ENCODE results near the gene MALRD1.

The MALRD1 gene

GRCh38 chr10:19654576-19654975 lies 606.0 kb downstream of the MALRD1 start:
- no peak for DNase-seq (ENCODE audit: low read depth)

DNA sequence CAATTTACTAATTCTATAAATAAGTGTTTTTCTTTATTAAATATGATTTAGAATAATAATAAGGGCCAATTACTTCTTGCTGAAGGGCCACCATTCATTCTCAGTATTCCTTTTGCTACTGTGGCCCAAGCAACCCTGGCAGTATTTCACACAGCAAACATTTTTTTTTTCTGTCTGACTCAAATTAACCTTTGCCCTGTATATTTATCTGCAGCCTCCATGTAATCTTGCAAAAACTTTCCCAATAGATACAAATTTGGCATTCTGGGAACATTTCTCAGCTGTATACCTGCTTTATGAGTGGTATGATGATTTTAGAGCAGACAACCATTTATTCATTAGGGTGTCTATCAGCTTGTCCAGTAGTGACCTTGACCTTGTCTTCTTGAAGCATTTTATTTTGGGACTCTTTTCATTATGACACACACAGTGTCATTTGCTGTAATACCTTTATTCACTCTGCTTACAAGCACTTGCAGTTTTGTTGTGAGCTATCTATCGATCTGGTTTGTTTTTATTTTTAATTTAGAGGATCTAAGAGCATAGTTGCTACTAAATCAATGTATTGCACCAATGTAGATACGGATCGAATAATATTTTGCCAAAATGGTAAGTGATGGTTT lies 607.9 kb downstream of the MALRD1 start:
- DNase-seq (ENCODE audit: low read depth) = no peak

GRCh38 chr10:19658131-19658530 lies 609.5 kb downstream of the MALRD1 start:
- DNase-seq (ENCODE audit: low read depth) = no peak

DNA sequence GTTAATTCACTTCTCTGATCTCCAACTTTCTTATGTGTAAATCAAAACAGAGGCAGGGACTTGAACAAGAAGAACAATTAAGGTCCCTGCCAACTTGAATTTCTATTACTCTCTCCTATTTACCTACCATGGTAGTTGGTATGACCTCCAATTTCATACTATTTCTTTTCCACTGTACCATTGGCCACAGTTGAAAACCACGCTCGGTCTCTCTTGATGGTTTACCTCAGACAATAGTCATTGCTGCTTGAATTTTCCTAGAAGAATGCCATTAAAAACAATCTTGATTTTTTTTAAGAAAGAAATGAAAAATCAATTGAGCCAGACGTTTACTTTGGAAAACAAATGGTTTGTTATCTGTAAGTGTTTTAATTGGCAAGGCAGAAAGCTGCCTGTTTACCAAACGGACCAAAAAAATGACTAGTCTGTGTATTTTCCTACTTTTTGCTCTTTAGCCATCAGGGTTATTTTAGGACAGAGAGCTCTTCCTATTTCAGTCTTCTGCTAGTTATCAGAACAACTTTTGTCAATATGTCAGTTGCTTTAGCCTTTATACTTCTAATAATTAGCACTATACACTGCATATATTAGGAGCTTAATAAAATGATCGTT lies 610.1 kb downstream of the MALRD1 start:
- no peak for DNase-seq (ENCODE audit: low read depth)

GRCh38 chr10:19659920-19660655 lies 611.5 kb downstream of the MALRD1 start:
- no peak for DNase-seq (ENCODE audit: low read depth)

- no peak for DNase-seq (ENCODE audit: low read depth)
Observed at GRCh38 chr10:19663344-19663743, 614.7 kb downstream of the MALRD1 start.

DNA sequence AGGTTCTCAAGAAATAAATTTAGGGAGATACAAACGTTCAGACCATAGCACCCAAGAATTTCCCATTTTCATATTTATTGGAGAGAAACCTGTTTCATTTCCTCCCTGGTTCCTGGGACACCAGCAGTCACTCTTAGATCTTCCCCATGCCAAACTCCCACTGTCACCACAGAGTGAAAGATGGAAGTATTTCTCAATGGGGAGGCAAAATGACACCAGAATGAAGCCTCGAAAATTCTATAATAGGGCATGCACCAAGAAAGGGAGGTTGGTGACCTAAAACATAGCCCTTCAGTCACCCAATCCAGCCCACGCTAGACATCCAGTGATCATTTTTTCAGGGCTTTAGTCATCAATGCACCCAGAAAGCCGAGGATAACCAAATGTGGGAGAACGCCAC lies 619.5 kb downstream of the MALRD1 start:
- no peak for DNase-seq (ENCODE audit: low read depth)

- no peak for DNase-seq (ENCODE audit: low read depth)
Observed at GRCh38 chr10:19676063-19676462, 627.5 kb downstream of the MALRD1 start.

DNA sequence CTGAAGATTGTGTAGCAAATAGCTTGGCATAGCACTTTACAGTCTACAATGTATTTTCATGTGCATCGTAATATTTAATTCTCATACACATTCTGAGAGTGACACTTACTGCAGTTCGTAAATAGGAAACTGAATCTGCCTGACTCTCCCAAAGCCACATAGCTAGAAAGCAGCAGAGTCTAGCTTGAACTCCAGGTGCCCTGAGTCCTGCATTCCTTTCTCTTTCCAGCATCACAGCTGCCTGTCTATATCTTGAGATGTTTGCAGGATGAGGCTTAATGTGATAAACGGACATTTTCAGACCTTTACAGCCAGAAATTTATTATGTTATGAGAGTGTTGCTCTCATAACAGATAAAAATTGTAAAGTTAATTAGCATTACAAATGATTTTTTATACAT lies 634.8 kb downstream of the MALRD1 start:
- no peak for DNase-seq (ENCODE audit: low read depth)

DNA sequence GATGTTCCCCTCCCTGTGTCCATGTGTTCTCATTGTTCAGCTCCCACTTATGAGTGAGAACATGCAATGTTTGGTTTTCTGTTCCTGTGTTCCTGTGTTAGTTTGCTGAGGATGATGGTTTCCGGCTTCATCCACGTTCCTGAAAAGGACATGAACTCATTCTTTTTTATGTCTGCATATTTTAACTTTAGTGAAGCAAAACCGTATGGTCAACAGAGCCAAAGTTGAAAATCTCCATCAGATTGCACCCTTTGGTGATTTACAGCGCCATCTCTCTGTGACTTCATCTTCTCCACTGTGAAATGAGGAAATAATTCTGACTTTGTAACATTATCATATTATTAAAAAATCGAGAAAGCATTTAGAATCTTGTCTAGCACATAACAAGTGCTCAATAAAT lies 635.4 kb downstream of the MALRD1 start:
- DNase-seq (ENCODE audit: low read depth) = no peak

DNA sequence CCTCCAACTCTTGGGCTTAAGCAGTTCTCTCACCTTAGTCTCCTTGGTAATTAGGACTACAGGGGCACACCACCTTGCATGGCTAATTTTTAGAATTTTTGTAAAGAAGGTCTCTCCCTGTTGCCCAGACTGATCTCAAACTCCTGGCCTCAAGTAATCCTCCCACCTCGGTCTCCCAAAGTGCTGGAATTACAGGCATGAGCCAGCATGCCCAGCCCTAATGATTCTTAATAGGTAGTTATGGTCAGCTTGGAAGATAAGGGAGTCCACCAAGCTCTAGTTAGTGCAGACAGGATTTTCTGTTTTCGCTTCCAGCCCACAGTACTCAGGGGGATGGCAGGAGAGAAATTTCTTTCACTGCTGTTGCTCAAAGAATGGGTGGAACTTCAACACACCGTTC lies 639.7 kb downstream of the MALRD1 start:
- DNase-seq (ENCODE audit: low read depth) = no peak

- DNase-seq (ENCODE audit: low read depth) = no peak
Observed at GRCh38 chr10:19689231-19689630, 640.6 kb downstream of the MALRD1 start.

GRCh38 chr10:19699299-19699698 lies 650.7 kb downstream of the MALRD1 start:
- no peak for DNase-seq (ENCODE audit: low read depth)

- no peak for DNase-seq (ENCODE audit: low read depth)
Observed at GRCh38 chr10:19701427-19702052, 652.9 kb downstream of the MALRD1 start.

GRCh38 chr10:19702215-19702614 lies 653.6 kb downstream of the MALRD1 start:
- DNase-seq (ENCODE audit: low read depth) = no peak

DNA sequence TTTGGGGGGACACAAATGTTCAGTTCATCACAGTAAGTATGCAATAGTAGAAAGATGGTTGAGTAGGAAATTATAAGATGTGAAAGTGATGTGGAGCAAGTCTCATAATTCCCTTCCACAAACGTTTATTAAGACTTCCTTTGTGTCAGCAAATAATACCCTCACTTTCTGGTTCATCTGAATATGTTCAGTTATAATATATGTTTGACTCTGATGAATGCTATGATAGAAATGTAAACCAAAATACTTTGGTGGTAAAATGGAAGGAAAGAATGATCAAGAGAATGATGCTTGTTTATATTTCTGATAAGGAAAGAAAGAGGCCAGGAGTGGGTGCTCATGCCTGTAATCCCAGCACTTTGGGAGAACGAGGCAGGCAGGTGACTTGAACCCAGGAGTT lies 655.9 kb downstream of the MALRD1 start:
- no peak for DNase-seq (ENCODE audit: low read depth)

DNA sequence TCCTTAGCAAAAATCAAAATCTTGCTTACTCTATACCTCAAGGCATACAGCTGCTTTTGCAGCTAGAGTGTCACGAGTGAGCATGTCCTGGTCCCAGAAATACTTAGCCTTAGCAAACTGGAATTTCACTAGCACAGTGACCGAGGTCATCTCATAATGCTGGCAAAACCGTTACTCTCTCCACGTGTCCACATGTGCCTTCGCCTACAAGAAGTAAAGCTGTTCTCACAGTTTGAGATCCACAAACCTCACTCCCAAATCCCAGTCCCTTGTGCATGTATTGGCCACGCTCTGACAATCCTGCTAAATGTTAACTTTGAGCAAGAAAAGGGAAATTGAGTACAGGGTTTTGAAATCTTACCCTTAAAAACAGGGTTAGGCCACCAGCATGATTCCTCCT lies 656.6 kb downstream of the MALRD1 start:
- DNase-seq (ENCODE audit: low read depth) = no peak

DNA sequence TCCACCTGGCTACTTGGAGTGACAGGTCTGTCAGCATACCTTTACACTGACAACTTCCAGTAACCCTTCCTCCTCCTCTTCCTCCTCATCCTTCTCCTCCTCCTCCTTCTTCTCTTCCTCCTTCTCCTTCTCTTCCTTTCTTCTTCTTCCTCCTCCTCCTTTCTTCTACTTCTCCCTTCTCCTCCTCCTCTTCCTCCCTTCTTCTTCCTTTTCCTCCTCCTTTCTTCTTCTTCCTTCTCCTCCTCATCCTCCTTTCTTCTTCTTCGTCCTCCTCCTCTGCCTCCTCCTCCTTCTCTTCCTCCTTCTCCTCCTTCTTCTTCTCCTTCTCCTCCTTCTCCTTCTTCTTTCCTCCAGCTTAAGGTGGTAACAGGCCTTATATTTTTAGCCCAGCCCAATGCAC lies 658.3 kb downstream of the MALRD1 start:
- no peak for DNase-seq (ENCODE audit: low read depth)

DNA sequence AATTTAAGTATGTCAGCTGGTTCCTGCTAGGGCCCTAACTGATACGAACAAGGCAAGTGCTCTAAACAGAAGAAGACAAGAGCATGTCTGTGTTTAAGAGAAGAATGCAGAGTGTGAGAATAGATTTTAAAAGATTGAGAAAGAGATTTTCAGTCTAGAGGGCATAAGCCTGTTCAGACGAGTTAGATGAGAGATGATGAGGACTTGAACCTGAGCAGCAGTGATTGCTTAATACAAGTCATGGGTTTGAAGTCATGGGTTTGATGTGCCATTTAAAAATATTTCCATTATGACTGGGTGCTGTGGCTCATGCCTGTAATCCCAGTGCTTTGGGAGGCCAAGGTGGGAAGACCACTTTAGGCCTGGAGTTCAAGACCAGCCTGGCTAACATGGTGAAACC lies 658.8 kb downstream of the MALRD1 start:
- no peak for DNase-seq (ENCODE audit: low read depth)

GRCh38 chr10:19708031-19708430 lies 659.4 kb downstream of the MALRD1 start:
- no peak for DNase-seq (ENCODE audit: low read depth)

DNA sequence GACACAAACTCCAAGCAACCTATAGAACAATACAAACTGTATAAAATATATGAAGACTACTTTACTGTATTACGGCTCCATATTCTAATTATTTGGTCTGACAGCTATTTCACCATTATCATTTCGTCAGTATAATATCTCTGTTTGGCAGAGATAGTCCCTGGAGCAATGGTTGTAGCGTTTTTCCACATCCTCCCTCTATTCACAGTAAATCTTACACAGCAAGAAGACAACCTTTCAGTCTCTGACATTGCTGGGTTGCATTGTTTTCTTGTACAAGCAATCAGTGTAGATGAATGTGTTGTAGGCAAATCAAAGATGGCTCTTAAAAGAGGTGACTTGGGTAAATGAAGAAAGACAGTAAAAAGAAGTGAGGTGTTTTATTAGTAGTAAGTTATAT lies 662.0 kb downstream of the MALRD1 start:
- no peak for DNase-seq (ENCODE audit: low read depth)

- no peak for DNase-seq (ENCODE audit: low read depth)
Observed at GRCh38 chr10:19713159-19713558, 664.6 kb downstream of the MALRD1 start.

All from stimulated activated CD8-positive, alpha-beta memory T cell treated with anti-CD3 and anti-CD28 coated beads, Interleukin-15, amount 100 ng/mL, for 1 hour (primary cell).